ENCODE data around the gene OR7C2. TPM values are rescaled to one million over a fixed set of nuclear protein-coding genes. Genes with fewer than 3 reads are reported as not detected.

Gene OR7C2
- total RNA-seq, 1 donor from 2014 or later = not detected

DNA sequence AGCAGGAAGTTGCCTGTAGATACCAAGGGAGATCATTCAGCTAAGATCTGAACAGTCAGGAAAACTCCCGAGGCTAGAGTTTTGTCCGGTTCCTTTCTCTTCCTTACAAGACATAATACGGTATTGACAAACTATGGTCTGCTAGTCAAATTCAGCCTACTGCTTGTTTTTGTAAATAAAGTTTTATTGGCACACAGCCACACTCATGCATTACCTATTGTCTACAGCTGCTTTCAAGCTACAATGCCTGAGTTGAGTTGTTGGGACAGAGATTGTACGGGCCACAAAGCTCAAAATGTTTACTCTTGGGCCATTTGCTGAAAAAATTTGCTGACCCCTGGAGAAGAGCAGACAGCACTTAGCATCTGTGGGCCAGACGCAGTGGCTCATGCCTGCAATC, 35.8 kb downstream of the OR7C2 start:
- Mint-ChIP-seq H3K9me3 (no peaks in the 10 kb centered on the region), H3K27me3 (peaks cover 40% of the 10 kb centered on the region), H3K36me3 (peaks cover 3% of the 10 kb centered on the region), H3K4me1 (ENCODE audit: unreplicated experiment) (no peaks in the 10 kb centered on the region), H3K27ac (no peak overlapping the region), H3K4me3 (no peak overlapping the region)
- TF ChIP-seq, protein P1, sequence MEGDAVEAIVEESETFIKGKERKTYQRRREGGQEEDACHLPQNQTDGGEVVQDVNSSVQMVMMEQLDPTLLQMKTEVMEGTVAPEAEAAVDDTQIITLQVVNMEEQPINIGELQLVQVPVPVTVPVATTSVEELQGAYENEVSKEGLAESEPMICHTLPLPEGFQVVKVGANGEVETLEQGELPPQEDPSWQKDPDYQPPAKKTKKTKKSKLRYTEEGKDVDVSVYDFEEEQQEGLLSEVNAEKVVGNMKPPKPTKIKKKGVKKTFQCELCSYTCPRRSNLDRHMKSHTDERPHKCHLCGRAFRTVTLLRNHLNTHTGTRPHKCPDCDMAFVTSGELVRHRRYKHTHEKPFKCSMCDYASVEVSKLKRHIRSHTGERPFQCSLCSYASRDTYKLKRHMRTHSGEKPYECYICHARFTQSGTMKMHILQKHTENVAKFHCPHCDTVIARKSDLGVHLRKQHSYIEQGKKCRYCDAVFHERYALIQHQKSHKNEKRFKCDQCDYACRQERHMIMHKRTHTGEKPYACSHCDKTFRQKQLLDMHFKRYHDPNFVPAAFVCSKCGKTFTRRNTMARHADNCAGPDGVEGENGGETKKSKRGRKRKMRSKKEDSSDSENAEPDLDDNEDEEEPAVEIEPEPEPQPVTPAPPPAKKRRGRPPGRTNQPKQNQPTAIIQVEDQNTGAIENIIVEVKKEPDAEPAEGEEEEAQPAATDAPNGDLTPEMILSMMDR (conservative IDR thresholded peaks at IDR 0.05) = no peak
- DNase-seq (ENCODE audit: extremely low spot score, unreplicated experiment) = no peak

DNA sequence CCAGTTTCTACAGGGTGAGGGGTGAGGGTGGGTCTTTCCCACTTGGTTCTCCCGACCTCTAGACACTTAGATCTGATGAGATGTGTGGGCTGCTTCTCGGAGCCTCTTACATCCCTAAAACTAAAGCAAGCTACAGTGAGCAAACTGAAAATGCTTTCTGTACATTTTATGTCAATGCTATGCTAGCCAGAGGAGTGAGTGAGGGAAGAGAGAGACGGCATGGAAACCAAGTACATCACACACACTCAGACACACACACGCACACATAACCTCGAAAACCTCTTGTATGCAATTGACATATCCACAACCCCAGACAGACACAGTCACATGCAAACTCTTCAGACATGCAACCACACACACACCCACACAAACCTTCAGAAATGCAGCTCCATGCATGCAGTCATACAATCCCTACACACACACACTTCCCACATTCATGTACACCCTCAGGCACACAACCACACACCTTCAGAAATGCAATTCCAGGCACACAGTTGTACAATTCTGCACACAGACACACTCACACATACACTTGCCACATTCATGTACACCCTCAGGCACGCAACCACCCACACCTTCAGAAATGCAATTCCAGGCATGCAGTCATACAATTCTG, 37.0 kb downstream of the OR7C2 start:
- Mint-ChIP-seq H3K4me1 (ENCODE audit: unreplicated experiment) (no peaks in the 10 kb centered on the region), H3K27ac (no peak overlapping the region), H3K27me3 (peaks cover 47% of the 10 kb centered on the region), H3K36me3 (no peaks in the 10 kb centered on the region), H3K9me3 (no peaks in the 10 kb centered on the region), H3K4me3 (peak overlapping the region; percentile 88)
- TF ChIP-seq, protein P1 (conservative IDR thresholded peaks at IDR 0.05) = no peak
- no peak for DNase-seq (ENCODE audit: extremely low spot score, unreplicated experiment)

DNA sequence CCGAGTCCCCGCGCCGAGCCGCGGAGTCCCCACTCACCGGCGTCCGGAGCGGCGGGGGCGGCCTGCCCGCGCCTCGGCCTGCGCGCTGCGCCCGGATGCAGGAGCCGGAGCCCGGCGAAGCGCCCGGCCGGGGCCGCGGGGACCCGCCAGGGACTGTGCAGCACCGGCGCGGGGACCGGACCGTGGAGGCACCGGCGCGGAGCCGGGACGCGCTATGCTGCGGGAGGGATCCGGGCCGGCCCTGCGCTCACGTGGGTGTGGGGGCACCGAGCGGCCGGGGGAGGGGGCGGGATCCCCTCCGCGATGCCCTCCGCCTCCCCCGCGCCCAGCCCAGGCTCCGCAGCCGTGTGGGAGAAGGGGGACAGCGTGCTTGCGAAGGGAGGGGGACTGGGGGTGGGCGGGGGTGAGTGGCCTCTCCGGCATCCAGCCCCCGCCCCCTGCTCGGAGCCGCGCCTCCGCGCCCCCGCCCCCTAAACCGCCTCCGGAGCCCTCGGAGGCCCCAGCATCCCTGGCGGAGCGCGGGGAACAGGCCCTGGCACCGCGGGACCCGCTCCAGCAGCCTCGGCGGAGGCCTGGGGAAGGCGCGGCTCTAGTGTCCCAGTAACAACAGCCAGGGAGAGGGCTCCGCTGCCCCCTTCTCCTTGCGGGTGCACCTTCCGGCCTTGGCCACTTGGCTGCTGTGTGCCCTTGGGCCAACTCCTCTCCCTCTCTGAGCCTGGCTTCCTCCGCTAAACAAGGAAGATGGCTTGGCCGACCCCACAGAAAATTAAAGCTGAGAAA, 38.4 kb downstream of the OR7C2 start, which contains the start of gene SLC1A6:
Gene SLC1A6, minus strand, starts transcription at position 389 of the 780 bp plus-strand sequence. CDS start 6,954 bp downstream, outside the sequence.
- TF ChIP-seq, protein P1 (conservative IDR thresholded peaks at IDR 0.05) = peak; percentile 51
- Mint-ChIP-seq H3K4me1 (ENCODE audit: unreplicated experiment) (no peaks in the 10 kb centered on the region), H3K27me3 (peaks cover 51% of the 10 kb centered on the region), H3K4me3 (peak within 1 kb of the TSS; percentile 88), H3K36me3 (no peaks in the 10 kb centered on the region), H3K9me3 (no peaks in the 10 kb centered on the region), H3K27ac (no peak within 1 kb of the TSS)
- peak; percentile 73 for DNase-seq (ENCODE audit: extremely low spot score, unreplicated experiment)

DNA sequence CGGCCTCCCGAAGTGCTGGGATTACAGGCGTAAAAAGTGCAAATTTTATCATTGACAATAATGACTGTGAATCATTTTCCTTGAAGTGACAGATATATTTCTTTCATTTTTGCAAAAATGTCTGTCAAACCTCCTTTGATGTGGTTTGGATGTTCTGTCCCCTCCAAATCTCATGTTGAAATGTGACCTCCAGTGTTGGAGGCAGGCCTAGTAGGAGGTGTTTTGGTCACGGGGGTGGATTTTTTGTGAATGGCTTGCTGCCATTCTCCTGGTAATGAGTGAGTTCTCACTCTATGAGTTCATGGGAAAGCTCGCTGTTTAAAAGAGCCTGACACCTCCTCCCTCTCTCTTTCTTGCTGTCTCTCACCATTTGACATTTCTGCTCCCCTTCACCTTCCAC, 43.8 kb downstream of the OR7C2 start:
- TF ChIP-seq, protein P1 (conservative IDR thresholded peaks at IDR 0.05) = no peak
- no peaks in the 10 kb centered on the region for H3K4me1 Mint-ChIP-seq (ENCODE audit: unreplicated experiment)
- DNase-seq (ENCODE audit: extremely low spot score, unreplicated experiment) = no peak
- H3K27me3 Mint-ChIP-seq = peaks cover 40% of the 10 kb centered on the region
- no peak overlapping the region for H3K4me3 Mint-ChIP-seq
- no peaks in the 10 kb centered on the region for H3K9me3 Mint-ChIP-seq
- H3K36me3 Mint-ChIP-seq = no peaks in the 10 kb centered on the region
- no peak overlapping the region for H3K27ac Mint-ChIP-seq

Other genes starting within 250 kb of the OR7C2 start
- gene ADGRE2, start 162.9 kb upstream of the OR7C2 start, total RNA-seq (ENCODE audit: low replicate concordance) = 1.1 and 10.3 TPM in 2 replicates
- not detected in 2 replicates for gene OR7A5, start 106.3 kb upstream of the OR7C2 start, total RNA-seq (ENCODE audit: low replicate concordance)
- not detected in 2 replicates for gene OR7C1, start 106.3 kb upstream of the OR7C2 start, total RNA-seq (ENCODE audit: low replicate concordance)
- gene OR7A10, start 92.6 kb upstream of the OR7C2 start, total RNA-seq (ENCODE audit: low replicate concordance) = not detected in 2 replicates
- gene OR7A17, start 55.4 kb upstream of the OR7C2 start, total RNA-seq (ENCODE audit: low replicate concordance) = not detected in 2 replicates
- gene SLC1A6, start 38.4 kb downstream of the OR7C2 start, total RNA-seq (ENCODE audit: low replicate concordance) = 6.4 and 15.2 TPM in 2 replicates
- not detected in 2 replicates for gene CASP14, start 108.0 kb downstream of the OR7C2 start, total RNA-seq (ENCODE audit: low replicate concordance)
- gene OR1I1, start 140.7 kb downstream of the OR7C2 start, total RNA-seq (ENCODE audit: low replicate concordance) = not detected in 2 replicates
- gene SYDE1, start 165.9 kb downstream of the OR7C2 start, total RNA-seq (ENCODE audit: low replicate concordance) = 7.3 and 23.7 TPM in 2 replicates